ENCODE data around the gene ENG.

GRCh38 chr9:127853312-127854183, 910 bp downstream of the ENG start:
- TF ChIP-seq CTCF (IDR thresholded peaks at IDR 0.05) (no peak), POLR2A (IDR thresholded peaks at IDR 0.05) (no peak)

All from esophagus squamous epithelium (tissue), 4 donors.